Endometrial microvascular endothelial cells (primary cell): ENCODE results near the gene YJU2. TPM values are rescaled to one million over a fixed set of nuclear protein-coding genes. Genes with fewer than 3 reads are reported as not detected.
"Not testable (repeated sequence)": the region's sequence is repeated elsewhere in the genome, so short reads cannot be mapped to it uniquely, and the experiment has no call there.

Experiments used
- in situ Hi-C: cut with HindIII; loops from 2 replicates; pipeline ENCODE4 v1.10.0; 2017; ENCODE audit warnings: low sequenced_read_pairs, low pct_unique_long_range_greater_than_20kb; ENCODE audit errors: inconsistent ontology term
- total RNA-seq: library from RNA; depleted of rRNA; stranded (reverse); fragments of >200 nt; gene quantifications from one replicate; pipeline ENCODE4 v1.2.3, GENCODE V29; 2015; ENCODE audit errors: inconsistent ontology term

YJU2 gene
- total RNA-seq, 1 donor from 2014 or later = 39.5 TPM

DNA sequence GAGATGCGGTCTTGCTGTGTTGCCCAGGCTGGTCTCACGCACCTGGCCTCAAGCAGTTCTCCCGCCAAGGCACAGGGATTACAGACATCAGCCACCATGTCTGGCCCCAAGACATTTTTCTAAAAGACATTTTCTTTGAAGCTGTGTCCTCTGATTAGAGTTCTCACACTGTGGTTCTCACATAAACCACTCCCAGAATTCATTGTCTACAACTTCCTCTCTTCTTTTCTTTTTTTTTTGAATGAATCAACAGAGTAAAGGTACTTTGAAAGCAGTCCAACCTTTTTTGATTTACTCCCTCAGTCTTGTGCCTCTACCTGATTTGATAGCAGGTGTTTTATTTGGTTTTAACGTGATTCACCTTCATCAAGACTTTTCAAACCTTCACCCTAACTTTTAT, 17.9 kb downstream of the YJU2 start:
- in situ Hi-C loops = no loop called here

DNA sequence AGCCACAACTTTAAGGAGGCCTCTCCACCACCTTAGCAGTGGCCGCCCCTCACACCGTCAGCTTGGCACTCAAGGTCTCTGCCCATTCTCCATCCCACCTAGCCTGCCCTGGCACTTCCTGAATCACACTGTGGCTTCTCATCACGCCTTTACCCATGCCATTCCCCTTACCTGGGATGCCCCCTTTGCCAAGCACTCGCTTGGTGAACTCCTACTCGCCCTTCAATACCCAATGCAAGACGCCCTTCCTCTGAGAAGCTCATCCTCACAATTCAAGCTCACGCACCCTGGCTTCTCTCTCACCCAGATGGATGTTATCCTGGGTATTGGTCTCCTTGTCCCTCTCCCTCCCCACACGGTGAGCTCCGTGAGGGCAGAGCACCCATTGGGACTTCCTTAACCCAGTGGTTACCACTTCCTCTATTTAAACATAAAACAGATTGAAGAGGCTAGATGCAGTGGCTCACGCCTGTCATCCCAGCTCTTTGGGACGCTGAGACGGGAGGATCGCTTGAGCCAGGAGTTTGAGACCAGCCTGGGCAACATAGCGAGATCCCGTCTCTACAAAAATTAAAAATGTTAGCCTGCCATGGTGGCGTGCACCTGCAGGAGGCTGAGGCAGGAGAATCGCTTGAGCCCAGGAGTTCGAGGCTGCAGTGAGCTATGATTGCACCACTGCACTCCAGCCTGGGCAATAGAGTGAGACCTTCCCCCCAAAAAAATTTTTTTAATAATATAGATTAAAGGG, 19.5 kb downstream of the YJU2 start:
- in situ Hi-C loops = no loop called here

DNA sequence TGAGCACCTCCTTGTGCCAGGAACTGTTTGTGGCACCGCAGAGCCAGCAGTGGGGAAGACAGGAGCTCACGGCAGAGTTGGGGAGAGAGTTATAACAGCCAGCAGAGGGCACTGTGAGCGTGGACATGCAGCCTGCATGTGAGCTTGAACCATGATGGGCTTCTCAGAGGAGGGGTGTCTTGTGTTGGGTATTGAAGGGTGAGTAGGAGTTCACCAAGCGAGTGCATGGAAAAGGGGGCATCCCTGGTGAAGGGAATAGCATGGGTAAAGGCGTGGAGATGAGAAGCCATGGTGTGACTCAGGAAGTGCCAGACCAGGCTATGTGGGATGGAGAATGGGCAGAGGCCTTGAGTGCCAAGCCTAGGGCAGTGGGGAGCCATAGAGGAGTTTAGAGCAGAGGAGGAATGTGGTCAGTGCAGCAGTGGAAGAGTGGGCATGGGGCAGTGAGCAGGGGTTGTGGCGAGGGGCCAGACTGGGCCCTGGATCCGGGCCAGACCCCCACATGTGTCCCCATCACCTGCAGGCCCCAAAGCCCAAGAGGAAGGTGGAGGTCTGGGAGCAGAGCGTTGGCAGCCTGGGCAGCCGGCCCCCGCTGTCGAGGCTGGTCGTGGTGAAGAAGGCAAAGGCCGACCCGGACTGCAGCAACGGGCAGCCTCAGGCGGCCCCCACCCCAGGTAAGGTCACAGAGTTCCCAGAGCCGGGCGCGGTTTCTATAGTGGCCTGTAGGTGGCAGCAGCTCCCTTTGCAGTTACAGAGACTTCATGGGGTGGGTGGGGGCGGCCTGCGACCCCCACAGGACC, 20.4 kb downstream of the YJU2 start:
- in situ Hi-C loops = no loop called here

DNA sequence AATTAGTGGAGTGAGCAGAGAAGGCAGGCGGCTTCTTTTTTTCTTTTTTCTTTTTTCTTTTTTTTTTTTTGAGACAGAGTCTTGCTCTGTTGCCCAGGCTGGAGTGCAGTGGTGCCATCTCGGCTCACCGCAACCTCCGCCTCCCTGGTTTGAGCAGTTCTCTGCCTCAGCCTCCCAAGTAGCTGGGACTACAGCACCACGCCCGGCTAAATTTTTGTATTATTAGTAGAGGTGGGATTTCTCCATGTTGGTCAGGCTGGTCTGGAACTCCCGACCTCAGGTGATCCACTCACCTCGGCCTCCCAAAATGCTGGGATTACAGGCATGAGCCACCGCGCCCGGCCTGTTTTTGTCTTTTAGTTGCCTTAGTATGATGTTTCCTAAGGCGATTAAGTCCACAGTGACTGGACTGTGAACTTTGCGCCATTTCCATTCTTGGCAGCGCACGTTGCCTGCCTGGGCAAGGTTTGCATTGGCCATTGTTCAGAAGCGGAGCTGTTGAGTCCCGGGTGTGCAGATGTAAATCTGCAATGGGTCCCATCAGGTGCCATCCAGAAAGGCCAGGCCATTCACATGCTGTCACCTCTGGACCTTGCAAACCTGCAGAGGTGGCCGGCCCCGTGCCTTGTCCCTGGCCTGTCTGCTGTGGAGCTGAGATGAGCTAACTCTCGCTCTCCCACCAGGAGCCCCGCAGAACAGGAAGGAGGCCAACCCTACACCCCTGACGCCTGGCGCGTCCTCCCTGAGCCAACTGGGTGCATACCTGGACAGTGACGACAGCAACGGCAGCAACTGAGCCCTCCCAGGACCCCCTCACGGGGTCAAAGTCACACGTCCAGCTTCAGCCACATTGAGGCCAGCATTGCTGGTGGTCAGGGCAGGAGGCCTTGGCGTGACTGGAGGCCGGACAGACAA, 21.3 kb downstream of the YJU2 start:
- in situ Hi-C loops = no loop called here

DNA sequence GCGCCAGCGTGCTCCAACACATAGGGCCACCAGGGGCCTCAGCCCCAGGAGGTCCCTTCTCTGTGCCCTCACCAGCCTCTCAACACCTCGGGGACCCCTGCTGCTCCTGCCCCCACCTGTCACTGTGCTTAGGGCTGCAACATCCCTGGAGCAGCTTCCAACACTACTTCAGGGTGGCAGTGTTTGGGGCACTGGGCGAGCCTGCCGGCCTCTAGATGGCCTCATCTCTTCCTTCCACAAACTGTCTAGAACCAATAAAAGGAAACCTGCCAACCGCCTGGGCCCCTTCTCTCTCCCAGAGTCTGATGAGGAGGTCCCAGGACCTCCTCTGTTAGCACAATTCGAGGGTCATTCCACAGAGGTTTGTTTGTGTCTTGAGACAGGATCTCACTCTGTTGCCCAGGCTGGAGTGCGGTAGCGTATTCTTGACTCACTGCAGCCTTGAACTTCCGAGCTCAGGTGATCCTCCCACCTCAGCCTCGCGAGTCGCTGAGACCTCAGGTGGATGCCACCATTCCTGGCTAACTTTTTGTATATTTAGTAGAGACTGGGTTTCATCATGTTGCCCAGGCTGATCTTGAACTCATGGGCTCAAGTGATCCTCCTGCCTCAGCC, 22.0 kb downstream of the YJU2 start:
- in situ Hi-C loops = no loop called here

GRCh38 chr19:4272894-4273293, 26.0 kb downstream of the YJU2 start:
- in situ Hi-C loops = no loop called here

- in situ Hi-C loops = not testable (repeated sequence)
Measured at GRCh38 chr19:4274321-4274686, 27.4 kb downstream of the YJU2 start.

GRCh38 chr19:4277191-4277696, 30.4 kb downstream of the YJU2 start:
- in situ Hi-C loops = no loop called here

DNA sequence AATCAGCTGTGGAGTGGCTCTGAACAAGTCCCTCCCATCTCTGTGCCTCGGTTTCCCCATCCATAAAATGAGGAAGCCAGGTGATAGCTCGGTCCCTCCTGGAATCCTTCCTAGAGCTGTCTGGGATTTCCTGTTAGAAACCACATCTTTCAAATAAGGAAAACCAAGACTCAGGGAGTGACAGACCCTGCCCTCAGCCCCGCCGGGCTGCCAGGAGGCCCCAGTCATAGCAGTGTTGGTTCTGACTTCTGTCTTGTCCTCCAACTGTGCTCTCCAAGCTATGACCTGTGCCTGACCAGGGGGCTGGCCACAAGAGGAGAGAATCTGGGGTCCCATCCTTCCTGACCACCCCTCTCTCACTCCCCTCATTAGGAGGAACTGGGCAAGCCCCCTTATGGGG, 31.1 kb downstream of the YJU2 start:
- in situ Hi-C loops = no loop called here

- in situ Hi-C loops = no loop called here
Measured at GRCh38 chr19:4278419-4279266, 31.8 kb downstream of the YJU2 start, which contains the start of gene SHD. Gene SHD (plus strand): TSS chr19:4279266. CDS start chr19:4280064, 798 bp downstream.

DNA sequence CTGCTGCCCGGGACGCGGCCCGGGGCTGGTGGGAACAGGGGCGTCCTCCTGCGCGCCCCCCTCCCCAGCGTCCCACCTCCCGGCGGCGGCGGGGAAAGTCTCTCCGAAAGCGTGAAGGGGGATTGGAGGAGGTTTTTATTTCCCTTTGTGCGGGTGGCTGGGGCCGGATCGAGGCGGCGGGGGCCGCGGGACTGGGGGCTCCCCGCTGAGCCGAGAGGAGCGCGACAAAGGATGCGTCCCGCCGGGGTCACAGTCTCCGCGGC, 32.3 kb downstream of the YJU2 start:
- in situ Hi-C loops = no loop called here

DNA sequence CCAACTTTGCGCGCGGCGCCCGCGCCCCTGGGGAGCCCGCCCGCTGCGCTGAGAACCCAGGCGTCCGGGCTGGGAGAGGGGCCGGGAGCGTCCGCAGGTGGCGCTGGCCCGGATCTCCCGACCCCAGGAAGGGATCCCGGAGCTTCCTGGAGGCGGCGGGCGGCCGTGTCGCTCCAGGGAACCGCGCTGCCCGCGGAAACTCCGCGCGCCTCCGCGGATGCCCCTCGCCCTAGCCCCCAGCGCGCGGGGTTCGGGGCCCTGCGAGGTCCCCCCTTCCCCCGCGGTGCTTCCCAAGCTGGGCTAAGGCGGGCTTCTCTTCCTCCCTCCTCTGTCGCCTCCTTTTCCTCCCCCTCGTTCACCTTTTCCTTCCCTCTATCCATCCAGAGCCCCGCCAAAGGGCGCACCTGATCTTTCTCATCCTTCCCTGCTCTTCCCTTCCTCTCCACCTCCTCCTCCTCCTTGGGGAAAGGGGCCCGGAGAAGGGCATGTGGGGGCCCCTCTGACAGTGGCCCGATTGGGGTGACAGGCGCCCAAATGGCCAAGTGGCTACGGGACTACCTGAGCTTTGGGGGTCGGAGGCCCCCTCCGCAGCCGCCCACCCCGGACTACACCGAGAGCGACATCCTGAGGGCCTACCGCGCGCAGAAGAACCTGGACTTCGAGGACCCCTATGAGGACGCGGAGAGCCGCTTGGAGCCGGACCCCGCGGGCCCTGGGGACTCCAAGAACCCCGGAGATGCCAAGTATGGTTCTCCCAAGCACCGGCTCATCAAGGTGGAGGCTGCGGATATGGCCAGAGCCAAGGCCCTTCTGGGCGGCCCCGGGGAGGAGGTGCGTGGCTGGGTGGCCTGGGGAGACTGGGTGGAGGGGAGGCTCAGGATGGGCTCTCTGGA, 32.9 kb downstream of the YJU2 start:
- in situ Hi-C loops = no loop called here

DNA sequence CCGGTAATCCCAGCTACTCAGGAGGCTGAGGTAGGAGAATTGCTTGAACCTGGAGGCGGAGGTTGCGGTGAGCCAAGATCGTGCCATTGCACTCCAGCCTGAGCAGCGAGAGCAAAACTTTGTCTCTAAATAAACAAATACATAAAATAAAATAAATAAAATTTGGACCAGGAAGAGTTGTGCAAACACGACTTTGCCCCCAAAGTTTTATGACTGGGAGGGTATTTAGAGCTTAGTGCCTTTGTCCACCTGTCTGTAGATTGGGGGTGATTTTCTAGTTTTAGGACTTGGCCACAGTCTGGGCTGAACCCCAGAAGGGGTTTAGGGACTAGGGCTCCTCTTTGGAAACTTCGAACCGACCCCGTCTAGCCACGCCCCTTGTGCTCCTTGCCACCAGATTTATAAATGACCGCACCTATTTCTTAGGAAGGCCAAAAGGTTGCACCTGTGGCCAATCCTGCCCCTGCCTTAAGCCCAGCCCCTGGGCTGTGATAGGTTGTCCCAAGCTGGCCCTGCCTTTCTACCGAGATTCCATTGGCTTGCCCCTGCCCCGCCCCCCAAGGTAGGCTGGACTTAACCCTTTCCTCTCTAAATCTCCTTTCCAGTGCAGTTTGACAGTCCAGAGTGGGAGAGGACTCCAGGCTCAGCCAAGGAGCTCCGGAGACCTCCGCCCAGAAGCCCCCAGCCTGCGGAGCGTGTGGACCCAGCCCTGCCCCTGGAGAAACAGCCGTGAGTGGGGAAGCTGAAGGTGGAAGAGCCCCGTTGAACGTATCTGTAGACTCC, 37.5 kb downstream of the YJU2 start:
- in situ Hi-C loops = no loop called here

- in situ Hi-C loops = no loop called here
Measured at GRCh38 chr19:4284974-4285373, 38.1 kb downstream of the YJU2 start.

DNA sequence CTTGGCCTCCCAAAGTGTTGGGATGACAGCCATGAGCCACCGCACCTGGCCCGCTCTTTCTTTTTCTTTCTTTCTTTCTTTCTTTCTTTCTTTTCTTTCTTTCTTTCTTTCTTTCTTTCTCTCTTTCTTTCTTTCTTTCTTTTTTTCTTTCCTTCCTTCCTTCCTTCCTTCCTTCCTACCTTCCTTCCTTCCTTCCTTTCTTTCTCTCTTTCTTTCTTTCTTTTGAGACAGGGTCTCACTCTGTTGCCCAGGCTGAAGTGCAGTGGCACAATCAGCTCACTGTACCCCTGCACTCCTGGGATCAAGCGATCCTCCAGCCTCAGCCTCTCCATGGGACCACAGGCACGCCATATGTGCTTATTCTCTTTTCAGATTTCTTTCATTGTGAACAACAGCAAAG, 39.3 kb downstream of the YJU2 start:
- in situ Hi-C loops = not testable (repeated sequence)

- in situ Hi-C loops = no loop called here
Measured at GRCh38 chr19:4288091-4288777, 41.4 kb downstream of the YJU2 start.
